ENCODE measurements around the gene PPT2.

Gene PPT2

GRCh38 chr6:32115623-32116022, 38.3 kb upstream of the PPT2 start:
- TF ChIP-seq, protein P1, sequence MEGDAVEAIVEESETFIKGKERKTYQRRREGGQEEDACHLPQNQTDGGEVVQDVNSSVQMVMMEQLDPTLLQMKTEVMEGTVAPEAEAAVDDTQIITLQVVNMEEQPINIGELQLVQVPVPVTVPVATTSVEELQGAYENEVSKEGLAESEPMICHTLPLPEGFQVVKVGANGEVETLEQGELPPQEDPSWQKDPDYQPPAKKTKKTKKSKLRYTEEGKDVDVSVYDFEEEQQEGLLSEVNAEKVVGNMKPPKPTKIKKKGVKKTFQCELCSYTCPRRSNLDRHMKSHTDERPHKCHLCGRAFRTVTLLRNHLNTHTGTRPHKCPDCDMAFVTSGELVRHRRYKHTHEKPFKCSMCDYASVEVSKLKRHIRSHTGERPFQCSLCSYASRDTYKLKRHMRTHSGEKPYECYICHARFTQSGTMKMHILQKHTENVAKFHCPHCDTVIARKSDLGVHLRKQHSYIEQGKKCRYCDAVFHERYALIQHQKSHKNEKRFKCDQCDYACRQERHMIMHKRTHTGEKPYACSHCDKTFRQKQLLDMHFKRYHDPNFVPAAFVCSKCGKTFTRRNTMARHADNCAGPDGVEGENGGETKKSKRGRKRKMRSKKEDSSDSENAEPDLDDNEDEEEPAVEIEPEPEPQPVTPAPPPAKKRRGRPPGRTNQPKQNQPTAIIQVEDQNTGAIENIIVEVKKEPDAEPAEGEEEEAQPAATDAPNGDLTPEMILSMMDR (IDR thresholded peaks at IDR 0.05; ENCODE audit: low read depth, low read length, missing control alignments) = no peak
- DNase-seq (ENCODE audit: low read depth) = no peak
- H3K4me3 ChIP-seq (ENCODE audit: low read depth, low read length) = no peak overlapping the region

DNA sequence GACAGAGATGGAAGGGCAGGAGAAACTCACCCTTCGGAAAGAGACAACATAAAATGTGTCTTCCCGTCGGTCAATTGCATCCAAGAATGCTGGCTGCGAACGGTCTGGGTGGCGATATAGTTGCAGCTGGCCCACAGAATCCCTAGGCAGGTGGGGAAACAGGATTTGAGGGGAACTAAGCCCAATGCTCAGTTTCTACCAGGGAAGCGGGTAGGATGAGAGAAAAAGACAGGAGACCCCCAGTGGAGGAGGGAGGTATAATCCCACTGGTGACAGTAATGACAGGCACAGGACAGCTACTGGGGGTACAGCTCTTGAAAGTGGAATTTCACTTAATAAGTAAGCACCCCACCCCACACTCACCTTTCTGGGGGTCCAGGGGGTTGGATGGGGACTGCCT, 37.3 kb upstream of the PPT2 start:
- H3K4me3 ChIP-seq (ENCODE audit: low read depth, low read length) = no peak overlapping the region
- no peak for DNase-seq (ENCODE audit: low read depth)
- TF ChIP-seq, protein P1 (IDR thresholded peaks at IDR 0.05; ENCODE audit: low read depth, low read length, missing control alignments) = peak; percentile 39

DNA sequence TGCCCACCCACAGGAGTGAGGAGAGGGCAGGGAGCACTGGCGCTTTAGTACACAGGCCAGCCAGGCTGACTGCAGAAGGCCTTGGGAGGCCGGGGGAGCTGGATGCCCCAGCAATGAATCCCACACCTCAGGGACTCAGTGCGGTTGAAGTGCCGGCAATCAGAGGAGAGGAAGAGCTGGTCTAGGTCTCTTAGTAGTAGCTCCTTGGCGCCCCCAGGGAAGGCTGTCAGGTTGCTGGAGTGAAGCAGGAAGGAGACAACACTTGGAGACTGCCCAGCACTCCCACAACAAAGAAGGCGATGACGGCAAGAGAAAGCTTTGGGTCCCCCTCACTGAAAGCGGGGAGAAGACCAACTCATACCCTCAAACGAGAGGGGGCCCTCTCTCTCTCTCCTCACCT, 36.5 kb upstream of the PPT2 start:
- DNase-seq (ENCODE audit: low read depth) = no peak
- H3K4me3 ChIP-seq (ENCODE audit: low read depth, low read length) = no peak overlapping the region
- TF ChIP-seq, protein P1 (IDR thresholded peaks at IDR 0.05; ENCODE audit: low read depth, low read length, missing control alignments) = no peak

- no peak for DNase-seq (ENCODE audit: low read depth)
- TF ChIP-seq, protein P1 (IDR thresholded peaks at IDR 0.05; ENCODE audit: low read depth, low read length, missing control alignments) = peak; percentile 97
- no peak overlapping the region for H3K4me3 ChIP-seq (ENCODE audit: low read depth, low read length)
Observed at GRCh38 chr6:32118782-32119628, 34.9 kb upstream of the PPT2 start.

DNA sequence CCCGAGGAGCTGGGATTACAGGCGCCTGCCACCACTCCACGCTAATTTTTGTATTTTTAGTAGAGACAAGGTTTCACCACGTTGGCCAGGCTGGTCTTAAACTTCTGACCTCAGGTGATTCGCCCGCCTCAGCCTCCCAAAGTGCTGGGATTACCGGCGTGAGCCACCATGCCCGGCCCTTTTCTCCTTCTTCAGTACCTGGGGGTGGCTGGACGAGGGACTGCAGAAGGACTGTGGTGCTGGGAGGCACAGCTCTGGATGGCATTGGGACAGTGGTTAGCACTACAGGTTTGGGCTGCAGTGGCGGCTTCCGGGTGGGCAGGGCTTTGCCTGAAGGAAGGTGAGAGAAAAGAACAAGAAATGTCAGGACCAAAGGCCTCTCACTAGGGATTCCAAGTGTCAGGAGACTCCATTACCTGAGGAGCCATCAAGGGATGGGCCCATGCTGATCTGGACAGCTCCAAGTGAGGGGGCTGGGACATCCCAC, 33.3 kb upstream of the PPT2 start:
- DNase-seq (ENCODE audit: low read depth) = no peak
- TF ChIP-seq, protein P1 (IDR thresholded peaks at IDR 0.05; ENCODE audit: low read depth, low read length, missing control alignments) = no peak
- H3K4me3 ChIP-seq (ENCODE audit: low read depth, low read length) = no peak overlapping the region

DNA sequence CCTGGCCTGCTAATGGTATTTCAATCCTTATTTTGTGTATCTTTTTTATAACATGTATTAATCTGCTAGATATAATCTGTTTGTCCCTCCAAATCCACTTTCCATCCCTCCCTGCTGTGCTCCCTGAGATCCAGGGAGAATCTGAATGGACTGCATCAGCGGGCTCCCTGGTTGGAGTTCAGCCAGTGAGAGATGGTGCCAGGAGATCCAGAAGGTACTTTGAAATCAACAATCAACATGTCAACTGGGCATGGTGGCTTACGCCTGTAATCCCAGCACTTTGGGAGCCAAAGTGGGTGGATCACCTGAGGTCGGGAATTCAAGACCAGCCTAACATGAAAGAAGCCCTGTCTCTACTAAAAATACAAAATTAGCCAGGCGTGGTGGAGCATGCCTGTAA, 30.3 kb upstream of the PPT2 start:
- no peak for DNase-seq (ENCODE audit: low read depth)
- TF ChIP-seq, protein P1 (IDR thresholded peaks at IDR 0.05; ENCODE audit: low read depth, low read length, missing control alignments) = no peak
- H3K4me3 ChIP-seq (ENCODE audit: low read depth, low read length) = no peak overlapping the region

- peak overlapping the region; percentile 99 for H3K4me3 ChIP-seq (ENCODE audit: low read depth, low read length)
- DNase-seq (ENCODE audit: low read depth) = no peak
- TF ChIP-seq, protein P1 (IDR thresholded peaks at IDR 0.05; ENCODE audit: low read depth, low read length, missing control alignments) = no peak
Observed at GRCh38 chr6:32126880-32127279, 27.1 kb upstream of the PPT2 start.

Measured in GM12864 (cell line).